ENCODE measurements around the gene DDX42. TPM values are rescaled to one million over a fixed set of nuclear protein-coding genes. Genes with fewer than 3 reads are reported as not detected.

The DDX42 gene
- total RNA-seq, 1 donor from 2014 or later = 51.7 TPM

DNA sequence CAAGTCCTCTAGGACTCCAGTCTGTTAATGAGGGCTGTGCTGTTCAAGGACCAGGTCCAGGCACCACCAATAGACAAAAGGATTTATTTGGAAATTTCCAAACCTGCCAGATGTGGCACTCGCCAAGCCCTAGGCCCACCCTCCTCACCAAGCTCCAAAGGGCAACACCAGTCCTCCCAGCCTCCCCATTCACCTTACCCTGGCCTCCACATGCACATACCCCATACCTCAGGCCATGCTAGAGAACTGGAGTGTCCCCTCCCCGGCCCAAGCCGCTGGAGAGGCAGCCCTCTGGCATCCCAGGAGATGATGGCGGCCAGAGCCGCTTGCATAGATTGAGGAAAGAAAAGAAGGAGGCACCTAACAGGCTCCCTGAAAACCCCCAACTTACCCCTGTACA is 58.0 kb downstream of the DDX42 start:
- Histone ChIP-seq H3K4me3 (no peak overlapping the region), H3K36me3 (peaks cover 81% of the 10 kb centered on the region), H3K4me1 (peaks cover 51% of the 10 kb centered on the region), H3K9me3 (replicated peaks) (no peaks in the 10 kb centered on the region), H3K27ac (replicated peaks) (no peak overlapping the region), H3K27me3 (ENCODE audit: low read depth) (no peaks in the 10 kb centered on the region)
- no peak for DNase-seq
- intact Hi-C loops (cut with micrococcal nuclease) = no loop called here
- TF ChIP-seq, protein P1, sequence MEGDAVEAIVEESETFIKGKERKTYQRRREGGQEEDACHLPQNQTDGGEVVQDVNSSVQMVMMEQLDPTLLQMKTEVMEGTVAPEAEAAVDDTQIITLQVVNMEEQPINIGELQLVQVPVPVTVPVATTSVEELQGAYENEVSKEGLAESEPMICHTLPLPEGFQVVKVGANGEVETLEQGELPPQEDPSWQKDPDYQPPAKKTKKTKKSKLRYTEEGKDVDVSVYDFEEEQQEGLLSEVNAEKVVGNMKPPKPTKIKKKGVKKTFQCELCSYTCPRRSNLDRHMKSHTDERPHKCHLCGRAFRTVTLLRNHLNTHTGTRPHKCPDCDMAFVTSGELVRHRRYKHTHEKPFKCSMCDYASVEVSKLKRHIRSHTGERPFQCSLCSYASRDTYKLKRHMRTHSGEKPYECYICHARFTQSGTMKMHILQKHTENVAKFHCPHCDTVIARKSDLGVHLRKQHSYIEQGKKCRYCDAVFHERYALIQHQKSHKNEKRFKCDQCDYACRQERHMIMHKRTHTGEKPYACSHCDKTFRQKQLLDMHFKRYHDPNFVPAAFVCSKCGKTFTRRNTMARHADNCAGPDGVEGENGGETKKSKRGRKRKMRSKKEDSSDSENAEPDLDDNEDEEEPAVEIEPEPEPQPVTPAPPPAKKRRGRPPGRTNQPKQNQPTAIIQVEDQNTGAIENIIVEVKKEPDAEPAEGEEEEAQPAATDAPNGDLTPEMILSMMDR (IDR thresholded peaks at IDR 0.05; ENCODE audit: borderline replicate concordance) = no peak

DNA sequence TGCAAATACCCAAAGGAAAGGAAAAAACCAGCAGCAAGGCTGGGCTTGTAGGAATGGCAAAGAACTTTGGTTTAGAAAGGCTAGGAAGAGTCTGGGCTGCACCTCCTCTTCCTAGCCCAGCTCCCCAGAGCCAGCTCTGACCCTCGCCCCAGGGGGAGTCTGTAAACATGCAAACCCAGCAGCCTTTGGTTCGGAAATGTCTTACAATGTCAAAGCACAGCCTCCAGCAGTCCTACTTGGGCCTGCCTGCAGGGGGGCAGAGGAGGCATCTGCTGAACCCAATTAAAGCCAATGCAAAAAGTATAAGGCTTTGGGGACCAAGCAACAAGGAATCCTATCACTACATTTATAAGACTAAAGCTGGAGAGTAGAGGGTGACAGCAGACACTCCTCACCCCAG is 58.5 kb downstream of the DDX42 start:
- Histone ChIP-seq H3K4me3 (no peak overlapping the region), H3K4me1 (peaks cover 52% of the 10 kb centered on the region), H3K27me3 (ENCODE audit: low read depth) (no peaks in the 10 kb centered on the region), H3K36me3 (peaks cover 85% of the 10 kb centered on the region), H3K9me3 (replicated peaks) (no peaks in the 10 kb centered on the region), H3K27ac (replicated peaks) (no peak overlapping the region)
- TF ChIP-seq, protein P1 (IDR thresholded peaks at IDR 0.05; ENCODE audit: borderline replicate concordance) = no peak
- intact Hi-C loops (cut with micrococcal nuclease) = no loop called here
- no peak for DNase-seq

DNA sequence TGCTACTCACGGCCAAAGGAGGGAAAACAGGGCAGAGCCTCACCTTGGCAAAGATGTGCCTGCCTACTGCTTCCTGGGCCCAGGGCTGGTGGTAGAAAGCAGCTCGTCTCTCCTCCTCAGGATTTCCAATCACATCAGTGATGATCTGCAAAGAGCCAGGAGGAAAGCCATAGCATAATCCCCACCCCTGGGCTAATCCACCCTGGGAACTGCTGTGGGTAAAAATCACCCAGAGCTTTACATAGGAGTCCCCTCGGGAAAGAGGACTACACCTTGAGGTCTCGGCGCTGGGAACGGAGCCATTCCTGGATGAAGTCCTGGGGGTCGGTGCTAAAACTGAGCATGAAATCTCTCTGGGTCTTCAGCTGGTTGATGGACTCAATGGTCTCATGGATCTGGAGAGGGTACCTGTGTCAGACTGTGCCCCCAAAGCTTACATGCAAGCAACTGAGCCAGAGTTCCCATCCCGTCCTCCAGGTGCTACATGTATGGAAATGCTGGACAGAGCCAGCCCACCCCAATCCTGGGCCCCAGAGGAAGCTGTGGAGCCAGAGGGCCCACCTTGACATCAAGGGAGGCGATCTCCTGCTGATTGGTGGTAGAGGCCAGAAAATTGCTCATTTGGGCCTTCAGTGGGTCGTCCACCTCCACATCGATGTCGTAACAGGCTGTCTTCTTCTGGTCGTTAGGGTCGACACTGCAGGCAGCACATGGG is 59.2 kb downstream of the DDX42 start:
- Histone ChIP-seq H3K27me3 (ENCODE audit: low read depth) (no peaks in the 10 kb centered on the region), H3K4me3 (no peak overlapping the region), H3K9me3 (replicated peaks) (no peaks in the 10 kb centered on the region), H3K27ac (replicated peaks) (no peak overlapping the region), H3K36me3 (peaks cover 85% of the 10 kb centered on the region), H3K4me1 (peaks cover 52% of the 10 kb centered on the region)
- intact Hi-C loops (cut with micrococcal nuclease) = no loop called here
- TF ChIP-seq, protein P1 (IDR thresholded peaks at IDR 0.05; ENCODE audit: borderline replicate concordance) = no peak
- no peak for DNase-seq

DNA sequence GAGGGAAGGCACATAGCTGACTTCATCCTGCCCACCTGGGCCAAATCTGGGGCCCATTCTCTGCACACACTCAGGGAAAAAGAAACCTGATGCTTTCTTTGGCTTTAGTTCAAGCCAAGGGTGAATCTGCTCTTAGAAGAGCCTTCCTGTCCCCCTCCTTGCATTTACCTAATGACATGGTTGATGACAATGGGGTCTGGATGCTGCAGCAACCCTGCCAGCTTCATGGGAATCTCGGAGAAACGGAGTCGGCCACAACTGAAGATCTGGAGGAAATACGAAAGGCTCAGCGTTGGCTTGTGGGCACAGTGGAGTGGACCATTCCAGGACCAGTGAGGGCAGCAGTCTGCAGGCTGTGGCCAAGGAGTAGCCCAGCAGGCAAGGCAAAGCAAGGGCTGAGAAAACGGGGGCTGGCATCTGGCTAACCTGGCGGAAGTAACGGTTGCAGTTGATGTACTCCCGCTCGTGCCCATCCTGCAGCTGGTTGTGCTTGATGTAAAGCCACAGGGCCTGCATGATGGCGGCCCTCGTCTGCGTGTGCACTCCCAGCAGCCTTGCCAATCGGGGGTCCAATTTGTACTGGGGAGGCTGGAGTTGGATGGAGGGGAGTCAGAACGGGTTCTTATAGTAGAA is 59.9 kb downstream of the DDX42 start:
- Histone ChIP-seq H3K27ac (replicated peaks) (no peak overlapping the region), H3K27me3 (ENCODE audit: low read depth) (no peaks in the 10 kb centered on the region), H3K4me1 (peaks cover 52% of the 10 kb centered on the region), H3K36me3 (peaks cover 85% of the 10 kb centered on the region), H3K4me3 (no peak overlapping the region), H3K9me3 (replicated peaks) (no peaks in the 10 kb centered on the region)
- DNase-seq = no peak
- TF ChIP-seq, protein P1 (IDR thresholded peaks at IDR 0.05; ENCODE audit: borderline replicate concordance) = no peak
- intact Hi-C loops (cut with micrococcal nuclease) = no loop called here

DNA sequence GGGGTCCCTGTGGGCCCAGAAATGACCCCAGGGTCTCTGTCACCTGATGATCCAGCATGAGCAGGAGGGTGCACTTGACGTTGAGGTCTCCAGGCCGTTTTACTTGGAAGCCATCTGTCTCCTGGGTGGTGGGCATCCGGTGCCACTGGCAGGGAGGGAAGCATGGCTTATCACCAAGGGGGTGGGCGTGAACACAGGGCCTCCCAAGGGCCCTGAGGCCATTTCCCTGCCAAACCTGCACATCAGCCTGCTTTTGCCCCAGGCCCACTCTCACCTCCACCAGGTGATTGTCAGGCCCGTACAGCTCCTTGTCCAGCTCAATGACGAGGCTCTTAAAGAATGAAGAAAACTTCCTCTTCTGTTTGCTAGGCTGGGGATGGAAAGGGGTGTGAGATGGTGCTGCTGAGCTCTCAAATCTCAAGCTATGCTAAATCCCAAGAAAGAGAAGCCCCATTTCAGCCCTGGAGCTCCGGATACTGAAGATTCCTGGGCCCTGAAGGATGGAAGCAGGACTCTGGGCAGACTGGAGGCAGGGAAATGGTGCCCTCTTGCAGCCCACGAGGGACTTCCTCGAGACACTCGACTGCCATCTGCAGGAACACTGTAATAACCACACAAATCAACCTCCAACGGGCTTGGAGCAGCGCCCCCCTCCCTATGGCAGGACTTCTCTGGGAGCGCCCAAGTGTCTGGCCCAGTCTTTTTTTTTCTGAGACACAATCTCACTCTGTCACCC is 60.6 kb downstream of the DDX42 start:
- no peak overlapping the region for H3K4me3 ChIP-seq
- TF ChIP-seq, protein P1 (IDR thresholded peaks at IDR 0.05; ENCODE audit: borderline replicate concordance) = peak; percentile 51
- no peaks in the 10 kb centered on the region for H3K9me3 ChIP-seq (replicated peaks)
- H3K4me1 ChIP-seq = peaks cover 52% of the 10 kb centered on the region
- intact Hi-C loops (cut with micrococcal nuclease) = no loop called here
- no peak for DNase-seq
- H3K27me3 ChIP-seq (ENCODE audit: low read depth) = no peaks in the 10 kb centered on the region
- H3K36me3 ChIP-seq = peaks cover 78% of the 10 kb centered on the region
- peak overlapping the region; percentile 50 for H3K27ac ChIP-seq (replicated peaks)

Data from left ventricle myocardium inferior (tissue), 1 donor.